HEK293 (cell line): Measurements from ENCODE around the gene TP53I11.

ENCODE experiments used
- CTCF ChIA-PET: fragments of 350-600 bp; formaldehyde crosslinking; extraction: SDS; loops from one replicate; lab custom pipeline; 2021; ENCODE audit warnings: antibody characterized with exemption; lab: Yijun Ruan, JAX
- POLR2A ChIA-PET: fragments of 300-600 bp; formaldehyde crosslinking; extraction: SDS; loops from one replicate; lab custom pipeline; 2020; ENCODE audit warnings: antibody characterized with exemption, inconsistent platforms; lab: Yijun Ruan, JAX
- H3K27ac ChIP-seq: fragments of 200-500 bp; sonication (Bioruptor generic); 2 replicates; pipeline ENCODE4 v1.5.1; 2014; ENCODE audit warnings: low read depth, low read length, control low read depth, inconsistent platforms; ENCODE audit errors: extremely low read depth
- H3K36me3 ChIP-seq, 2 experiments: fragments of 200-500 bp in 1 of 2; sonication (Bioruptor generic) in 1 of 2; 1 replicate in 1 of 2; 2 replicates in 1 of 2; pipeline ENCODE4 v1.5.1; 2014 to 2017; ENCODE audit warnings: inconsistent platforms in 2 of 2, low read length in 2 of 2; ENCODE audit not compliant: control insufficient read depth in 2 of 2, insufficient read depth in 1 of 2
- H3K4me1 ChIP-seq: fragments of 200-500 bp; sonication (Bioruptor generic); 2 replicates; pipeline ENCODE4 v1.5.1; 2014; ENCODE audit warnings: mild to moderate bottlenecking, low read length, inconsistent platforms; ENCODE audit not compliant: control insufficient read depth, insufficient read depth
- H3K4me3 ChIP-seq: 2 replicates; pipeline ENCODE4 v1.5.1; 2011; ENCODE audit warnings: low read depth, mild to moderate bottlenecking, control low read depth, low read length, moderate library complexity
- H3K9me3 ChIP-seq: fragments of 200-500 bp; sonication (Bioruptor generic); 2 replicates; pipeline ENCODE4 v1.5.1; 2014; ENCODE audit warnings: low read depth, low read length, inconsistent platforms; ENCODE audit not compliant: control insufficient read depth, insufficient read depth
- GLI2 ChIP-seq: fragments of 450-650 bp; formaldehyde crosslinking; IDR thresholded peaks from 2 replicates; pipeline ENCODE4; 2017; ENCODE audit warnings: missing biosample characterization, missing genetic modification characterization, low read depth, borderline replicate concordance
- HIC1 ChIP-seq: fragments of 450-650 bp; formaldehyde crosslinking; IDR thresholded peaks from 2 replicates; pipeline ENCODE4 v1.5.1; 2016; ENCODE audit warnings: missing biosample characterization, missing genetic modification characterization
- PRDM4 ChIP-seq: fragments of 450-650 bp; formaldehyde crosslinking; IDR thresholded peaks from 2 replicates; pipeline ENCODE4 v1.5.1; 2017; ENCODE audit warnings: missing biosample characterization, missing genetic modification characterization
- SALL2 ChIP-seq: fragments of 450-650 bp; formaldehyde crosslinking; IDR thresholded peaks from 2 replicates; pipeline ENCODE4 v1.5.0; 2017; ENCODE audit warnings: missing biosample characterization, mild to moderate bottlenecking, missing genetic modification characterization, borderline replicate concordance
- SP7 ChIP-seq: fragments of 450-650 bp; formaldehyde crosslinking; IDR thresholded peaks from 2 replicates; pipeline ENCODE4 v1.5.1; 2016; ENCODE audit warnings: missing biosample characterization, missing genetic modification characterization
- ZBTB17 ChIP-seq: fragments of 450-650 bp; formaldehyde crosslinking; IDR thresholded peaks from 2 replicates; pipeline ENCODE4 v1.5.1; 2016; ENCODE audit warnings: missing biosample characterization, missing genetic modification characterization
- ZIC2 ChIP-seq: fragments of 450-650 bp; formaldehyde crosslinking; IDR thresholded peaks from 2 replicates; pipeline ENCODE4 v1.5.1; 2016; ENCODE audit warnings: missing biosample characterization, missing genetic modification characterization
- ZNF133 ChIP-seq: fragments of 450-650 bp; formaldehyde crosslinking; IDR thresholded peaks from 2 replicates; pipeline ENCODE4 v1.5.1; 2016; ENCODE audit warnings: missing biosample characterization, missing genetic modification characterization
- ZNF335 ChIP-seq: fragments of 450-650 bp; formaldehyde crosslinking; conservative IDR thresholded peaks from 2 replicates; pipeline ENCODE4 v1.5.1; 2016; ENCODE audit warnings: missing biosample characterization, missing genetic modification characterization
- ZNF514 ChIP-seq: fragments of 450-650 bp; formaldehyde crosslinking; IDR thresholded peaks from 2 replicates; pipeline ENCODE4 v1.5.1; 2016; ENCODE audit warnings: missing biosample characterization, missing genetic modification characterization
- ZNF521 ChIP-seq: fragments of 450-650 bp; formaldehyde crosslinking; IDR thresholded peaks from 2 replicates; pipeline ENCODE4 v1.5.1; 2017; ENCODE audit warnings: missing biosample characterization, mild to moderate bottlenecking, missing genetic modification characterization
- ZNF544 ChIP-seq: fragments of 450-650 bp; formaldehyde crosslinking; IDR thresholded peaks from 2 replicates; pipeline ENCODE4 v1.5.0; 2017; ENCODE audit warnings: missing biosample characterization, missing genetic modification characterization
- ZNF548 ChIP-seq: fragments of 450-650 bp; formaldehyde crosslinking; IDR thresholded peaks from 2 replicates; pipeline ENCODE4 v1.5.1; 2016; ENCODE audit warnings: missing biosample characterization, missing genetic modification characterization
- ZNF558 ChIP-seq: fragments of 450-650 bp; formaldehyde crosslinking; IDR thresholded peaks from 2 replicates; pipeline ENCODE4 v1.5.1; 2016; ENCODE audit warnings: missing biosample characterization, missing genetic modification characterization
- ZNF561 ChIP-seq: fragments of 450-650 bp; IDR thresholded peaks from 2 replicates; pipeline ENCODE4 v1.5.1; 2018; ENCODE audit warnings: missing biosample characterization, missing genetic modification characterization, borderline replicate concordance
- ZNF623 ChIP-seq: fragments of 450-650 bp; formaldehyde crosslinking; IDR thresholded peaks from 2 replicates; pipeline ENCODE4 v1.5.1; 2016; ENCODE audit warnings: missing biosample characterization, missing genetic modification characterization
- ZNF629 ChIP-seq: fragments of 450-650 bp; formaldehyde crosslinking; IDR thresholded peaks from 2 replicates; pipeline ENCODE4 v1.5.1; 2017; ENCODE audit warnings: missing biosample characterization, missing genetic modification characterization
- ZNF670 ChIP-seq: fragments of 450-650 bp; formaldehyde crosslinking; IDR thresholded peaks from 2 replicates; pipeline ENCODE4 v1.5.1; 2016; ENCODE audit warnings: missing biosample characterization, missing genetic modification characterization, low read depth
- ZNF747 ChIP-seq: fragments of 450-650 bp; formaldehyde crosslinking; IDR thresholded peaks from 2 replicates; pipeline ENCODE4 v1.5.1; 2016; ENCODE audit warnings: missing biosample characterization, missing genetic modification characterization
- TF ChIP-seq, protein P1 (sequence below): fragments of 450-650 bp; formaldehyde crosslinking; optimal IDR thresholded peaks from 2 replicates; pipeline ENCODE3; 2016; ENCODE audit warnings: missing biosample characterization, mild to moderate bottlenecking, missing genetic modification characterization
- TF ChIP-seq, protein P2 (sequence below): fragments of 450-650 bp; formaldehyde crosslinking; IDR thresholded peaks from 2 replicates; pipeline ENCODE4 v1.5.1; 2016; ENCODE audit warnings: missing biosample characterization, missing genetic modification characterization

The TP53I11 gene

GRCh38 chr11:44885065-44885810 lies 65.4 kb downstream of the TP53I11 start:
- ChIA-PET POLR2A (interaction anchor here (0.6 to 1.8 kb wide), 2 partner anchors 23 to 239 kb away, joined by 5 to 7 read pairs; no protein-coding TSS in a partner anchor), CTCF (interaction anchor here (0.6 to 1.5 kb wide), 5 partner anchors 9 to 264 kb away, joined by 3 to 6 read pairs (median 3); no protein-coding TSS in a partner anchor)
- H3K4me1 ChIP-seq: no peaks in the 10 kb centered on the region
- TF ChIP-seq SALL2 (tag by site-specific recombination) (no peak), HIC1 (tag by site-specific recombination) (no peak)
- H3K27ac ChIP-seq: no peak overlapping the region
- no peaks in the 10 kb centered on the region for H3K9me3 ChIP-seq
- H3K36me3 ChIP-seq: no peaks in the 10 kb centered on the region
- H3K4me3 ChIP-seq: no peak overlapping the region

DNA sequence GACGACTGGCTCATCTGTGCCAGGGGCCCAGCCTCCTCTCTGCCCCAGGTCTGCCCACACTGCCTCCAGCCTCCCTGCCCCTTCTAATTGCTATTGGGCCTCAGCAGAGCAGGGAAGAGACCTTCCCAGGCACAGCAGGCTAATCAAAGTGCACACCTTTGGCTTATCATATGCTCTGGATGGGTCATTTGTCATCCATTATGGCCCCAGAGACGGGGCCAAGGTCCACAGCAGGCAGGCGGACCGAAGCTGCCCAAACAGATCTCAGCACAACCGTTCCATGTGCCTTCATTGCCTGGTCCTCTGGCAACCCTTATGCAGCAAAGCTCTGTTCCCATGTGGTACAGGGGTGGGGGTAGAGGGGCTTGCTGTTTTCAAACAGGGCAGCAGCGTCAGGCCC lies 66.6 kb downstream of the TP53I11 start:
- H3K4me3 ChIP-seq: no peak overlapping the region
- ChIA-PET CTCF (interaction anchor here (1.1 kb wide), 1 partner anchor 11 kb away, joined by 3 read pairs; no protein-coding TSS in a partner anchor), POLR2A (no interaction called here)
- H3K4me1 ChIP-seq: no peaks in the 10 kb centered on the region
- H3K27ac ChIP-seq: no peak overlapping the region
- TF ChIP-seq HIC1 (tag by site-specific recombination) (no peak), ZNF133 (tag by site-specific recombination) (no peak), ZNF514 (tag by site-specific recombination) (no peak), ZNF670 (no peak), GLI2 (no peak), SP7 (tag by site-specific recombination) (no peak), ZNF544 (tag by site-specific recombination) (no peak), ZNF548 (tag by site-specific recombination) (no peak), ZNF335 (no peak), ZIC2 (tag by site-specific recombination) (no peak), ZNF558 (tag by site-specific recombination) (no peak), ZNF623 (tag by site-specific recombination) (no peak), ZBTB17 (tag by site-specific recombination) (no peak), PRDM4 (tag by site-specific recombination) (no peak), ZNF629 (no peak), ZNF561 (no peak), ZNF521 (no peak), ZNF747 (no peak)
- TF ChIP-seq, protein P1, sequence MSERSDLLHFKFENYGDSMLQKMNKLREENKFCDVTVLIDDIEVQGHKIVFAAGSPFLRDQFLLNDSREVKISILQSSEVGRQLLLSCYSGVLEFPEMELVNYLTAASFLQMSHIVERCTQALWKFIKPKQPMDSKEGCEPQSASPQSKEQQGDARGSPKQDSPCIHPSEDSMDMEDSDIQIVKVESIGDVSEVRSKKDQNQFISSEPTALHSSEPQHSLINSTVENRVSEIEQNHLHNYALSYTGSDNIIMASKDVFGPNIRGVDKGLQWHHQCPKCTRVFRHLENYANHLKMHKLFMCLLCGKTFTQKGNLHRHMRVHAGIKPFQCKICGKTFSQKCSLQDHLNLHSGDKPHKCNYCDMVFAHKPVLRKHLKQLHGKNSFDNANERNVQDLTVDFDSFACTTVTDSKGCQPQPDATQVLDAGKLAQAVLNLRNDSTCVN (tag by site-specific recombination): no peak
- TF ChIP-seq, protein P2, sequence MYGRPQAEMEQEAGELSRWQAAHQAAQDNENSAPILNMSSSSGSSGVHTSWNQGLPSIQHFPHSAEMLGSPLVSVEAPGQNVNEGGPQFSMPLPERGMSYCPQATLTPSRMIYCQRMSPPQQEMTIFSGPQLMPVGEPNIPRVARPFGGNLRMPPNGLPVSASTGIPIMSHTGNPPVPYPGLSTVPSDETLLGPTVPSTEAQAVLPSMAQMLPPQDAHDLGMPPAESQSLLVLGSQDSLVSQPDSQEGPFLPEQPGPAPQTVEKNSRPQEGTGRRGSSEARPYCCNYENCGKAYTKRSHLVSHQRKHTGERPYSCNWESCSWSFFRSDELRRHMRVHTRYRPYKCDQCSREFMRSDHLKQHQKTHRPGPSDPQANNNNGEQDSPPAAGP (tag by site-specific recombination): no peak
- no peaks in the 10 kb centered on the region for H3K9me3 ChIP-seq
- H3K36me3 ChIP-seq: no peaks in the 10 kb centered on the region
